NCI-H460 (cell line): ENCODE results near the gene ADCY3. TPM values are rescaled to one million over a fixed set of nuclear protein-coding genes. Genes with fewer than 3 reads are reported as not detected.
"Not testable (repeated sequence)": the region's sequence is repeated elsewhere in the genome, so short reads cannot be mapped to it uniquely, and the experiment has no call there.

Experiments
- DNase-seq: peaks from one replicate; pipeline ENCODE4 v3.0.0-alpha.2; 2016; ENCODE audit warnings: low read depth; ENCODE audit errors: extremely low read depth
- total RNA-seq: library from RNA; depleted of rRNA; stranded (reverse); fragments of >200 nt; shearing (Covaris generic); gene quantifications from 2 replicates; pipeline ENCODE4 v1.2.3, GENCODE V29; 2014

ADCY3 gene
- total RNA-seq, 1 experiment from 2014 or later, result 35.9 TPM

- DNase-seq, result no peak
Observed at GRCh38 chr2:24853996-24854395, 66.0 kb downstream of the ADCY3 start.

- no peak for DNase-seq
Observed at GRCh38 chr2:24853046-24853445, 67.0 kb downstream of the ADCY3 start.

GRCh38 chr2:24852431-24853020 lies 67.5 kb downstream of the ADCY3 start:
- no peak for DNase-seq

GRCh38 chr2:24852026-24852425 lies 68.0 kb downstream of the ADCY3 start:
- no peak for DNase-seq

GRCh38 chr2:24850944-24851343 lies 69.1 kb downstream of the ADCY3 start:
- DNase-seq, result no peak

- DNase-seq, result no peak
Observed at GRCh38 chr2:24845691-24846090, 74.3 kb downstream of the ADCY3 start.

- no peak for DNase-seq
Observed at GRCh38 chr2:24844023-24844685, 75.9 kb downstream of the ADCY3 start.

GRCh38 chr2:24843330-24843860 lies 76.6 kb downstream of the ADCY3 start:
- DNase-seq, result no peak

- DNase-seq, result no peak
Observed at GRCh38 chr2:24842081-24843050, 77.7 kb downstream of the ADCY3 start.

- DNase-seq, result no peak
Observed at GRCh38 chr2:24840962-24841945, 78.8 kb downstream of the ADCY3 start.

GRCh38 chr2:24840164-24840869 lies 79.7 kb downstream of the ADCY3 start:
- DNase-seq, result no peak

GRCh38 chr2:24839729-24840128 lies 80.3 kb downstream of the ADCY3 start:
- no peak for DNase-seq

GRCh38 chr2:24838541-24838940 lies 81.5 kb downstream of the ADCY3 start:
- DNase-seq, result no peak

GRCh38 chr2:24837996-24838513 lies 82.0 kb downstream of the ADCY3 start:
- no peak for DNase-seq

GRCh38 chr2:24836706-24837105 lies 83.3 kb downstream of the ADCY3 start:
- no peak for DNase-seq

GRCh38 chr2:24836206-24836605 lies 83.8 kb downstream of the ADCY3 start:
- DNase-seq, result no peak

- DNase-seq, result not testable (repeated sequence)
Observed at GRCh38 chr2:24835411-24835810, 84.6 kb downstream of the ADCY3 start.

GRCh38 chr2:24834733-24835395 lies 85.2 kb downstream of the ADCY3 start:
- no peak for DNase-seq
